WERI-Rb-1 (cell line): ENCODE data around the gene MEF2C.

Experiments used
- DNase-seq: peaks from one replicate; pipeline ENCODE4 v3.0.0-alpha.2; 2020
- H3K27ac ChIP-seq: fragments of 250-450 bp; sonication (Bioruptor Pico); 2 replicates; pipeline ENCODE4 v1.5.1; 2020; ENCODE audit warnings: mild to moderate bottlenecking, moderate library complexity
- H3K27me3 ChIP-seq: fragments of 250-450 bp; sonication (Bioruptor Pico); 2 replicates; pipeline ENCODE4 v1.5.1; 2021; ENCODE audit warnings: mild to moderate bottlenecking, low read depth, moderate library complexity; ENCODE audit not compliant: insufficient read depth, severe bottlenecking
- H3K36me3 ChIP-seq: fragments of 250-450 bp; sonication (Bioruptor Pico); 2 replicates; pipeline ENCODE4 v1.5.1; 2020; ENCODE audit warnings: mild to moderate bottlenecking, moderate library complexity
- H3K4me3 ChIP-seq: 2 replicates; pipeline ENCODE4 v1.5.1; 2011; ENCODE audit warnings: low read depth, mild to moderate bottlenecking, control low read depth, low read length
- H3K9me3 ChIP-seq: fragments of 250-450 bp; sonication (Bioruptor Pico); 2 replicates; pipeline ENCODE4 v1.5.1; 2021; ENCODE audit warnings: mild to moderate bottlenecking, moderate library complexity; ENCODE audit not compliant: severe bottlenecking
- CTCF ChIP-seq: IDR thresholded peaks from 2 replicates; pipeline ENCODE4 v1.5.1; 2011; ENCODE audit warnings: low read depth, mild to moderate bottlenecking, control low read depth, inconsistent platforms, low read length

MEF2C gene

GRCh38 chr5:88698290-88698689 lies 184.7 kb downstream of the MEF2C start:
- Histone ChIP-seq H3K27ac (no peak overlapping the region), H3K9me3 (no peaks in the 10 kb centered on the region), H3K4me3 (no peak overlapping the region), H3K27me3 (no peaks in the 10 kb centered on the region), H3K36me3 (no peaks in the 10 kb centered on the region)
- no peak for TF ChIP-seq CTCF
- DNase-seq = no peak

GRCh38 chr5:88696466-88696865 lies 186.5 kb downstream of the MEF2C start:
- Histone ChIP-seq H3K27me3 (no peaks in the 10 kb centered on the region), H3K36me3 (no peaks in the 10 kb centered on the region)

GRCh38 chr5:88695931-88696330 lies 187.1 kb downstream of the MEF2C start:
- Histone ChIP-seq H3K27me3 (no peaks in the 10 kb centered on the region), H3K36me3 (no peaks in the 10 kb centered on the region), H3K9me3 (no peaks in the 10 kb centered on the region), H3K27ac (no peak overlapping the region), H3K4me3 (no peak overlapping the region)
- no peak for TF ChIP-seq CTCF
- no peak for DNase-seq

More at GRCh38 chr5:88696466-88696865, 186.5 kb downstream of the MEF2C start:
- no peak for TF ChIP-seq CTCF
- Histone ChIP-seq H3K9me3 (no peaks in the 10 kb centered on the region), H3K4me3 (no peak overlapping the region), H3K27ac (no peak overlapping the region)
- no peak for DNase-seq

- no peak for TF ChIP-seq CTCF
- no peaks in the 10 kb centered on the region for H3K27me3 ChIP-seq
- DNase-seq = no peak
- H3K27ac ChIP-seq = no peak overlapping the region
- H3K36me3 ChIP-seq = no peaks in the 10 kb centered on the region
- no peak overlapping the region for H3K4me3 ChIP-seq
- no peaks in the 10 kb centered on the region for H3K9me3 ChIP-seq
These were observed 187.8 kb downstream of the MEF2C start for GRCh38 chr5:88695232-88695631.

GRCh38 chr5:88694023-88694679 lies 188.8 kb downstream of the MEF2C start:
- H3K4me3 ChIP-seq = no peak overlapping the region

More at GRCh38 chr5:88694023-88694679, 188.8 kb downstream of the MEF2C start:
- H3K27me3 ChIP-seq = no peaks in the 10 kb centered on the region
- no peak for TF ChIP-seq CTCF
- no peaks in the 10 kb centered on the region for H3K9me3 ChIP-seq
- no peak for DNase-seq
- no peak overlapping the region for H3K27ac ChIP-seq
- no peaks in the 10 kb centered on the region for H3K36me3 ChIP-seq
